Fibroblast of mammary gland (primary cell): Measurements from ENCODE around the gene CAMKMT.

Experiments
- DNase-seq: peaks from one replicate; pipeline ENCODE4 v3.0.0-alpha.2; 2010; ENCODE audit warnings: low read depth
- H3K4me3 ChIP-seq: 2 replicates; pipeline ENCODE4 v1.5.1; 2011; ENCODE audit warnings: low read depth, mild to moderate bottlenecking, low read length, moderate library complexity; ENCODE audit not compliant: control insufficient read depth
- CTCF ChIP-seq: conservative IDR thresholded peaks from 2 replicates; pipeline ENCODE4 v1.5.1; 2011; ENCODE audit warnings: low read depth, low read length, inconsistent platforms; ENCODE audit not compliant: control insufficient read depth, insufficient read depth

The CAMKMT gene

DNA sequence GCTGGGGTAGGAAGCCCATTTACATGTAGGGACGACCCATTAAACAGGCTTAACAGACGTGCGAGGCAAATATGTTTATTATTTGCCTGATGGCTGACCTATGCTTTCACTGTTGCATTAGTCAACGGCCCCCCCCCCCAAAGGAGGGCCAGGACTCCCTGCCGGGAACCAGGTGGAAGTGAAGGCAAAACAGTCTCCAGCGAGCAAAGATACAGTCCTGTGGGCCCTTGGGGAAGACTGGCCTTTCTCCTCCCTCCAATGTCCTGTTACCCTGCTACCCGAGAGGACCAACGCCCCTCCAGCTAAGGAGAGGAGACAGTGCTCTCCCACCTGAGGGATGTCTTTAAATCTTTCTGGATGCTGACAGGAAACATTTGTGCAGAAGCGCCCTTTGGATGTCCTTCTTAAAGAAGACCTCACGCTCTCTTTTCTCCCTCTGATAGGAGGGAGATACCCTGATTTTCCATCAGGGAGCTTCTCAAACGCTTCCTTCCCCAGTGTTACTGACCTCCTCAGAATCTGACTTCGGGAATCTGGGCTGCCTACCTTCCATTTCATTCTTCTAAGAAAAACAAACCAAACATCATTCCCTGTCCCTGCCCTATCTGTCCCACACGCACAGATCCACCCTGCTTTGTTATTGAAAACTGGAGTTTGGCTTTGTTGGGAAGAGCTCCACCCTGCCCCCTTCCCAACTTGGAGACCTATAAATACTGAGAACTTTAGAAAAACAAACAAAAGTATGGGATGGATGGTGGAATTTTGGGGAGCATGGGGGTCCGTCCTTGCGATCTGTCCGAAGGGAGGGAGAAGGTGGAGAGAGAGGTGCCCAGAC, 443.9 kb downstream of the CAMKMT start:
- TF ChIP-seq CTCF = no peak
- no peak overlapping the region for H3K4me3 ChIP-seq
- DNase-seq = no peak

- no peak for TF ChIP-seq CTCF
- DNase-seq = no peak
- no peak overlapping the region for H3K4me3 ChIP-seq
These were observed 445.7 kb downstream of the CAMKMT start for GRCh38 chr2:44807201-44808025.

- no peak for DNase-seq
- no peak for TF ChIP-seq CTCF
- no peak overlapping the region for H3K4me3 ChIP-seq
These were observed 449.3 kb downstream of the CAMKMT start for GRCh38 chr2:44810892-44811530.

GRCh38 chr2:44813165-44813564, 451.4 kb downstream of the CAMKMT start:
- DNase-seq = no peak
- no peak for TF ChIP-seq CTCF
- H3K4me3 ChIP-seq = no peak overlapping the region

DNA sequence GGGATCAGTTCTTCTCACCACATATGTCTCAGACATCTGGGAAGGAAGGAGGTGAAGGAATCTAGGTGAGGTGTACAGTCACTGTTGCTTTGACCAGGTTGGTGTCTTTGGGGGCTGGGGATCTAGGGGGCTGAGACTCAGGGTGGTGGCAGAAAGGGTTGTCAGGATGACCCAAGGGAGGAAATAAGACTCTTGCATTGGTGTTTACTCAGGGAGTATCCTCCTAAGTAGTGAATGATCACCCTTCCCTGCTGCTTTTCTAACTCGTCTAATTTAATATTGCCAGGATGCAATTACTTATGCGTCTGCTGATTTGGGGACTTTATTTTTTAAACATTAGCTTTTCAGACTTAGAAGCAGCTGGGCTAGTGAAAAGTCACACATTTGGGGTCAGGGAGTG, 451.9 kb downstream of the CAMKMT start:
- no peak for DNase-seq
- no peak for TF ChIP-seq CTCF

GRCh38 chr2:44817256-44817655, 455.5 kb downstream of the CAMKMT start:
- no peak overlapping the region for H3K4me3 ChIP-seq
- TF ChIP-seq CTCF = no peak

More for the DNA sequence above, 451.9 kb downstream of the CAMKMT start:
- H3K4me3 ChIP-seq = no peak overlapping the region

More at GRCh38 chr2:44817256-44817655, 455.5 kb downstream of the CAMKMT start:
- DNase-seq = no peak
